PFSK-1 (cell line): ENCODE data around the gene LGR5.

Experiments used
- FOXP2 ChIP-seq: optimal IDR thresholded peaks from 2 replicates; pipeline ENCODE3; 2011; ENCODE audit warnings: borderline replicate concordance, control low read depth, inconsistent platforms; ENCODE audit not compliant: insufficient read depth; ENCODE audit errors: extremely low read length, extremely low read depth
- POLR2AphosphoS5 ChIP-seq: IDR thresholded peaks from 2 replicates; pipeline ENCODE4 v1.6.1; 2012; ENCODE audit warnings: low read depth, mild to moderate bottlenecking, control low read depth, low read length, moderate library complexity
- REST ChIP-seq, 2 experiments: IDR thresholded peaks; 2 replicates each; pipeline versions ENCODE4 v1.6.1 to v1.8.0; 2011 to 2012; ENCODE audit warnings: low read depth in 2 of 2, low read length in 2 of 2, control low read depth in 1 of 2, inconsistent platforms in 1 of 2, mild to moderate bottlenecking in 1 of 2, moderate library complexity in 1 of 2; ENCODE audit not compliant: insufficient read depth in 1 of 2
- SIN3A ChIP-seq: IDR thresholded peaks from 2 replicates; pipeline ENCODE4 v1.6.1; 2012; ENCODE audit warnings: mild to moderate bottlenecking, low read length, moderate library complexity, borderline replicate concordance; ENCODE audit not compliant: insufficient read depth
- TAF1 ChIP-seq: IDR thresholded peaks from 2 replicates; pipeline ENCODE4 v1.6.1; 2012; ENCODE audit warnings: low read length, control low read depth, borderline replicate concordance; ENCODE audit not compliant: insufficient read depth

LGR5 gene

GRCh38 chr12:71411635-71412034 lies 28.0 kb upstream of the LGR5 start:
- TF ChIP-seq REST (IDR thresholded peaks at IDR 0.05; ENCODE audit: insufficient read depth in 1 of 2, low read depth in 2 of 2, low read length in 2 of 2) (no peak), POLR2AphosphoS5 (no peak), TAF1 (no peak), SIN3A (no peak), FOXP2 (no peak)

GRCh38 chr12:71415336-71416231 lies 24.0 kb upstream of the LGR5 start:
- TF ChIP-seq POLR2AphosphoS5, result no peak
- no peak for TF ChIP-seq SIN3A
- no peak for TF ChIP-seq REST (IDR thresholded peaks at IDR 0.05; ENCODE audit: insufficient read depth in 1 of 2, low read depth in 2 of 2, low read length in 2 of 2)
- no peak for TF ChIP-seq TAF1
- TF ChIP-seq FOXP2, result no peak

- no peak for TF ChIP-seq POLR2AphosphoS5
- TF ChIP-seq FOXP2, result no peak
- no peak for TF ChIP-seq REST (IDR thresholded peaks at IDR 0.05; ENCODE audit: insufficient read depth in 1 of 2, low read depth in 2 of 2, low read length in 2 of 2)
- TF ChIP-seq TAF1, result no peak
- TF ChIP-seq SIN3A, result no peak
These were observed 22.4 kb upstream of the LGR5 start for GRCh38 chr12:71417181-71417580.

GRCh38 chr12:71420775-71421406 lies 18.7 kb upstream of the LGR5 start:
- TF ChIP-seq SIN3A (no peak), TAF1 (no peak), FOXP2 (no peak), REST (IDR thresholded peaks at IDR 0.05; ENCODE audit: insufficient read depth in 1 of 2, low read depth in 2 of 2, low read length in 2 of 2) (no peak), POLR2AphosphoS5 (no peak)
